NCI-H524 treated with DMSO at 0.1 percent for 48 hours (cell line): ENCODE results near the gene DNAJC6.
"Not testable (repeated sequence)": the region's sequence is repeated elsewhere in the genome, so short reads cannot be mapped to it uniquely, and the experiment has no call there.

Source experiments
- DNase-seq: peaks from one replicate; lab custom pipeline; 2025; lab: John Stamatoyannopoulos, UW

Gene DNAJC6

DNA sequence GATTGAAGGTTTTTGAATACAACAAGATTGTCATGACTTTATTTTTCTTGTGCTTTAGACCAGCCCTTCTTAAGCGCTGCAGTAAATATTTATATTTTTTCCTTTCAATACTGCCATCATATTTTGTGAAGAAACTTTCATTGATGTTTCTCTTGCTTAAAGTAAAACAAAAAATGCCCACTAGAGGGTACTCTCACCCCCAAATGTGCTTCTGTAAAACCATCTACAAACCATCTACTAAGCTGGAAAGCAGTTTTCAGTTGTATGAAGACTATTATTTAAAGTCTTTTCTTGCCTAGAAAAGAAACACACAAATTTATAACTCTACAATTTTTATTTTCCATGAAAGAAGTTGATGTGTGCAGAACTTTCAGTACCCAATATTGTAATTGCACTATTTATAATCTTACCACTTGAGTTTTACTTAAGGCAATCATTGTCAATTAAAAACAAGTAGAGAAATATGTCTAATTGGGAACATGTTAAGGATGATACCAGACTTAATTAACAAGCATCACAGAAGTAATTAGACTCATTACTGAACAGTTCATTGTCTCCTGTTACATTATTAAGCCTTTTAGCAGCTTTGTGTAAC lies 121.9 kb downstream of the DNAJC6 start:
- no peak for DNase-seq

DNA sequence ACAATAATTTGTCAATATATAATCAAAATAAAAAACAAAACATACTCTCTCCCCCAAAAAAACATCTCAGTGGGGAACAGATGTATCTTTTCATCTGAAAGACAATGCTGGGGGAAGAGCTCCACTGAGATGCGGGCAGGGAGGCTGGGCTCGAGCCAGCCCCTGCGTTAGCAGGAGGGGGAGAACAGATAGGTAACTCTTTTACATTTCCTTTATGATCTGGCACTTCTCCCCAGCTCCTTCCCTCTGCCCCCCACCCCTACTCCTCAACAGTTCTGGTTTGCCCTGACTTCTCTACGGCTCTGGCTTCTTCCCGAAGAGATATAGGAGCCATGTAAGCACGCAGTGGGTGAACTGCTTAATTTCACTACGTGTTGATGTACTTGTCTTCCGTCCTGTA lies 123.6 kb downstream of the DNAJC6 start:
- DNase-seq, result no peak

DNA sequence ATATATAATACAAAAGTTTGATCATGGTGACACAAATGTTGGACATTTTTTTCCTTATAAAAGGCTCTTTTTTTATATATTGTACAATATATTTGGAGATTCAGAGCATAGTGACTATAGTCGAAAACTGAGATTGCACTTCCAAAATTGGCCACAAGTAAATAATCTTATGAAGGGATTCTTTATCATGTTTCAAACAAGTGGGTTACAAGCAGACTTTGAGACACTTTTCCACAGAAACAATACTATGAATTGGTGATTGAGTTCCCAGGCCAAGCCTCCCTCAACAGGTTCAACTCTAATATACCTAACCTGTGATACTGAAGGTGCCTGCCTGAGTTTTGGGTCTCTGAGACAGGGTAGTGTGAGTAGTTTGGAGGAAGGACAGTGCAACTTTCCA lies 124.9 kb downstream of the DNAJC6 start:
- DNase-seq, result no peak

DNA sequence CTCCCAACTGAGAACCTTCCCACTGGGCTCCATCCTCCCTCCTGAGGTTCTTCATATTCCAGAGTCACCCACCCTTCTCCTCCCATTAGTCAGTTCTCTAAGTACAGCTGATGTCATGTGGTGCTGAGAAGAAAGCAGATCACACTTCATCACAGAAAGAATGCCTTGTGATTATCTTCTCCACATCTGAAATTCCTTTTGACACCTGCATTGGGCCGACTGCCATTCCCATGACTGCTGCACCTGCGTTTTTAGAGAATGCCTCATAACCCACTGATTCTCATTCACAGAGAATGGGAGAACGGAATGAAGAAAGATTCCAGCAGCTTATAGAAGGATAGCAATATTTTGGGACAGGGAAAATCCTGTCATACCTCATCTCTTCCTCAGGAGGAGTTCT lies 125.4 kb downstream of the DNAJC6 start:
- no peak for DNase-seq

DNA sequence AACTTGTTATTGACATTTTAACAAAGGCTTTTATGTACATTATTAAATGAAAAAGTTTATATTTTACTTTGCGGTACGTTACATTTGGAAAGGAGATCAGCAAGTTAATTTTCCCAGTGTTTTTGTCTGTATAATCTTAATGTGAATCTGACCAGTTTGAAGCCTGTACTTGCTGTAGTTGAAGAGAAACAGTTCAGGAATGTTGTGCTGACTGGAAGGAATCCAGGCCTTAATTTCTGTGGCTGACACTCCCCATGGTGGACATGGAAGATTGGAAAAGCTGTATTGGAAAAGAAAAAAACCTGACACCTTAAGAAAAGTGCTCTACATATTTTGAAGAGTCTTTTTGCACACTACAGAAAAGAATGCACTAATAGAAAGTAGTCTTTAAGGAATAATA lies 126.6 kb downstream of the DNAJC6 start:
- no peak for DNase-seq

DNA sequence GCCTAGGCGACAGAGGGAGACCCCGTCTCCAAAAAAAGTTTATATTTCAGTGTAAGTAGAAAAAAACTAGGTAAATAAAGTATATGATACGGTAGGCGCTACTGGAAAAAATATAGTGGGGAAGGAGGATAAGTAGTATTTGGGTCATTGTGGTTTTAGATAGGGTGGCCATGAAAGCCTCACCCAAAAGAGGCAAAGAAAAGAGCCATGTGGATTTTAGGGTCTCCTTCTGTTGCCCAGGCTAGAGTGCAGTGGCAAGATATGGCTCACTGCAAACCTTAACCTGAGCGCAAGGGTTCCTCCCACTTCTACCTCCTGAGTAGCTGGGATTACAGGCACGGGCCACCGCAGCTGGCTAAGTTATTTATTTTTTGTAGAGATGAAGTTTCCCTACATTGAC lies 128.3 kb downstream of the DNAJC6 start:
- DNase-seq, result no peak

DNA sequence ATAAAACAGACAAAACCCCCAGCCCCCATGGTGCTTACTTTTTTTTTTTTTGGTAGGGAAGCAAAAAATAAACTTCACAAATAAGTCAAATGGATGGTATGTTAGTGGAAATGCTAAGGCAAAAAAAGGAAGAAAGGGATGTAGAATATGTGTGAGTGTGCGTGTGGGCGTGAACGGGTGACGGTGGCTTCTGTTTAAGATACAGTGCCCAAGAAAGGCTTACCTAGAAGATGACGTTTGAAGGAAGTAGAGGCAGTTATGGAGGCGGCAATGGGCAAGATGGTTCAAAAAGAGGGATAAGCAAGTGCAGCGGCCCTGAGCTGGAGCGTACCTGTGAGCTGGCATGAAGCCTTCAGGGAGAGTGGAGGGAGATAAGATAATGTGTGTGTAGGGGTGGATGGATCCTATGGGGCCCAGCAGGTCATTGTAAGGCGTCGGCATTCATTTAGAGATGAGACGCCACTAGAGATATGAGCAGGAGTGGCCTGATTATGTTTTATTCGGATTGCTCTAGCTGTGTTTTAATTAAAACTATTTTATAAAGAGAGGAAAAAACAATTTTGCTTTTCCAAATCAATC lies 131.1 kb downstream of the DNAJC6 start:
- no peak for DNase-seq

DNA sequence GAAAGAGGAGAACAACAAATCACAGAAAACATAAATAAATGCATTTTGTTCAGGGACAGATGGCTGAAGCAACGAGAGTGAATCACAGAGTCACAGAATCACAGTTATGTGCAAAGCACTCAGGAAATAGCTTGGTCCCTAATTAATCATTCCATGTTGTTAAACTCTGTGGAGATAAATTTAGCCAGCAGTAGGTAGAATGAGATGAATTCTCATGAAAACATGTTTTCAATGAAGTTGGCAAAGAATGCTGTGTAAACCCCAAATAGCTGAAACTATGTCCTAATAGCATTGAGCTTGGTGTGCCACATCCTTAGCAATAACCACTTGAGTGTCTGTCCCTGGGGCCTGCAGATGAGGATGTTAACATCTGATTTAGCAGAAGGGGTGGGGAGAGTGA lies 131.6 kb downstream of the DNAJC6 start:
- no peak for DNase-seq

DNA sequence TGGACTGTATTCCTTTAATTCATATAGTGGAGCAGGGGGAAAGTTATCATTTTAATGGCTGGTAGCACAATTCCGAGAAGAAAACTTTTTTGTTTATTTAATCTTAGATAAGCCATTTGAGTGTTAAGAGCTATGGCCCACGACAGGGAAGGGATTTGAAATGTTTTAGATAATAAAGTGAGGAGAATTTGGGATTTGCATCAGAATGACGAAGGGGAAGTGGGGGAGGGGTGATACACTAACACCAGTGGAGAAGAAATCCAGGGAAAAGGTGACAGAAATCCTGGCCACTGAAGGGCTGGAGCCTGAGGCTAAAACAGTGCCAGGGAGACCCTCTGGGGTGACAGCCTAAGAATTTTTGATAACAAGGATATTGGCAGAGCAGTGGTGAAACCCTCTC lies 132.1 kb downstream of the DNAJC6 start:
- DNase-seq, result no peak

DNA sequence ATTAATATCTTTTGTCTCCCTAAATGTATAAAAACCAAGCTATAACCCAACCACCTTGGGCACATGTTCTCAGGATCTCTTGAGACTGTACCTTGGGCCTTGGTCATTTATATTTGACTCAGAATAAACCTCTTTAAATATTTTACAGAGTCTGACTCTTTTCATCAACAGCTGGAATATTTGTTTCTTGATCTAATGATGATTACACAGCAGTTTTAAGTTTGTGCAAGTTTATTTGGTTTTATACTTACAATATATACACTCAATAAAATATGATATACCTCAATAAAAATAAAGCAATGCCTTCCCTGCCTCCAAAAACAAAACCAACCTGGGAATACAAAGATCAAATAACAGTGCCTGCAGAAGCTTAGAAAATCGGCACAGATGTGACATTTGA lies 133.1 kb downstream of the DNAJC6 start:
- DNase-seq, result no peak

DNA sequence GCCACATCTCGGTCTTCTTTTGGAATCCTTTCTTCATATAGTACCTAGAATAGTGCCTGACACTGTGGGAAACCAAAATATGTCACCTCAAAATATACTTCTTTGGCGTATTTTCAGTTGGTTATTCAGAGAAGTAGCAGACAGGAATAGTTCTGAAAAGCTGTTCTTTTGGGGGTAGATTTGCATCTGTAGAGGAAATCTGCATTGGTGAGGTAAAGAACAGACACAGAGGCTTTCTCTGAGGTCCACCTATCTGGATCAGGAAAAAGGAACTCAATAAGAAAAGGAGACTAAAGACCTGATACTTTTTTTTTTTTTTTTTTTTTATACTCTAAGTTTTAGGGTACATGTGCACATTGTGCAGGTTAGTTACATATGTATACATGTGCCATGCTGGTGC lies 134.3 kb downstream of the DNAJC6 start:
- no peak for DNase-seq

DNA sequence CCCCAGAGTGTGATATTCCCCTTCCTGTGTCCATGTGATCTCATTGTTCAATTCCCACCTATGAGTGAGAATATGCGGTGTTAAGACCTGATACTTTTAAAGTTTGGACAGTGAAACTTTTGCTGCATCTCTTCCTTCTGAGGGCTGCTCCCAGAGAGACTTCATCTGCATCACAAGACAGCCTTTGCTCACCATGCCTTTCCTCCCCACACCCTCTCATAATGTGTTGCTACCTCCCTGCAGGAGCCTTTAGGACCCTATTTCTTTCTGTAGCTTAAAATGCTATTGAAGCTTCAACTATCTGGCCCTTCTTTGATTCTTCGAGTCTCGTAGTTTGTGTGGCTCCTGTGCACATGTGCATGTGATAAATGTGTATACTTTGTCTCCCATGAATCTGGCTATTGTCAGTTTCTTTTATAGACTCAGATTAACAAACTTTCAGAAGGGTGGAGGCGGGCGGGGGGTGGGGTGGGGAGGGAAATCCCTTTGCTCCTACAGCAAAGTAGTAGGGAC lies 134.8 kb downstream of the DNAJC6 start:
- DNase-seq, result no peak

DNA sequence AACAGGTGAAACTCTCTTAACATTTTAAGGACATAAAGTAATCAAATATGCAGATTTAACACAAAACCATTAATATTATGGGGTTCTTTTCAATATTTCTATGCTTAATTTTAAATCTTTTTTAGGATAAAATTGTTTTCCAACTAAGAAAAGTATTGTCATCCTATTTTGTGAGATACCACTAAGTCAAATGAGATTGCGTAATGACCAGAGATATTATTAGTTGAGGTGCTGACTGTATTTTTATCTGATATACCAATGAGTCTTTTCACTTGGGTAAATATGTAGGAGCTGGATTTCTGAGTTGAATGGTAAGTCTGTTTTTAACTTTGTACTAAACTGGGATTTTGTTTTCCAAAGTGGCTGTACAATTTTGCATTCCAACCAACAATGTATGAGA lies 136.5 kb downstream of the DNAJC6 start:
- no peak for DNase-seq

DNA sequence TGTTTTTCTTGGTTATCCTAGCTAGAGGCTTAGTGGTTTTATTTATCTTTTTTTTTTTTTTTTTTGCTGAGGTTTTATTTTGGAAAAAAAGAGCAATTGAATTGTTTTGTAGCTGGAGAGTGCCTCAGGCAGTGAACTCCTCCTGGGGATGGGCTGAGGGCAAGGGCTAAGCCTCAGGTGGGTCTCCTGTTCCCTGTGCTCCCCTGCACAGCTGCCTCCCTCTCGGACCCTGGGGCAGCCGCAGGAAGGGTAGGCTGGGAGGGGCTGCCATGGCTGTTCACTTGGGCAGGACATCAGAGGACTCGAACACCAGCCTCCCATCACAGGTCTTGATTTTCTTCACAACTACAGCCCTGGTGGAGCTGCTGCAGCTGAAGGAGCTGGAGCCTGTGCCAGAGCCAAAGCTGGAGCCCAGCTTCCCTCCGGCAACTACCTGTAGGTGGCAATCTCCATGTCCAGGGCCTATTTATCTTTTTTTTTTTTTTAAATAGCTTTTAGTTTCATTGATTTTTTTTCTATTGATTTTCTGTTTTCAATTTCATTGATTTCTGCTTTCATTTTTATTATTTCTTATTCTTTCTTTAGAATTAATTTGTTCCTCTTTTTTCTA lies 140.0 kb downstream of the DNAJC6 start:
- DNase-seq, result no peak

DNA sequence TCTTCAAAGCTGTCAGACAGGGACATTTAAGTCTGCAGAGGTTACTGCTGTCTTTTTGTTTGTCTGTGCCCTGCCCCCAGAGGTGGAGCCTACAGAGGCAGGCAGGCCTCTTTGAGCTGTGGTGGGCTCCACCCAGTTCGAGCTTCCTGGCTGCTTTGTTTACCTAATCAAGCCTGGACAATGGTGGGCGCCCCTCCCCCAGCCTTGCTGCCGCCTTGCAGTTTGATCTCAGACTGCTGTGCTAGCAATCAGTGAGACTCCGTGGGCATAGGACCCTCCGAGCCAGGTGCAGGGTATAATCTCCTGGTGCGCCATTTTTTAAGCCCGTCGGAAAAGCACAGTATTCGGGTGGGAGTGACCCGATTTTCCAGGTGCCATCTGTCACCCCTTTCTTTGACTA lies 146.3 kb downstream of the DNAJC6 start:
- DNase-seq, result not testable (repeated sequence)

DNA sequence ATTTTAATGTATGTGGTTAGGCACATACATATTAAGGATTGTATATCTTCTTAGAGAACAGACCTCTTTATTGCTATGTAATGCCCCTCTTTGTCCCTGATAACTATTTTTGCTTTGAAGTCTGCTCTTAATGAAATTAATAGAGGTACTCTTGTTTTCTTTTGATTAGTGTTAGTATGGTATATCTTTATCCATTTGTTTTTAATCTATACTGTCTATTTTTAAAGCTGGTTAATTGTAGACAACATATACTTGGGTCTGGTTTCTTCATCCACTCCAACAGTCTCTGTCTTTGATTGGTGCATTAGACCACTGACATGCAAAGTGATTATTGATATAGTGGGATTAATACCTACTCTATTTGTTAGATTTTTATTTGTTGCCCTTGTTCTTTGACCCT lies 147.1 kb downstream of the DNAJC6 start:
- no peak for DNase-seq

DNA sequence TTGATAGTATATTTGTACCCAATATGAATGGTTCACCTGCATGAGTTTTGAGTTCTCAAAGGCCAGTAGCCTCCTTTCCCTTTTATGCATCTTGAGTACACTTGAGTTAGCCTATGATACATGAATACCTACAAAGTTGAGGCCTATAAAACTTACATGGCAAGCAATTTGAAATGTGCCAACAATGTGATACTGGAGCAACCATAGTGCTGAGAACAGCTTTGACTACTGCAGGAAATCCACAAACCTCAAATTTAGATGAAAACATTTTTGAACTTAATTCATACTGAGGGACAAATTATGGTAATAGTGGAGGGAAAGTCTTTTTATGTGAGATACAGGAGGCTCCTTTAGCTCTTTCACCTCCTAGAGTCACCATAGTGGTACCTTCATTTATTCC lies 148.5 kb downstream of the DNAJC6 start:
- DNase-seq, result no peak

DNA sequence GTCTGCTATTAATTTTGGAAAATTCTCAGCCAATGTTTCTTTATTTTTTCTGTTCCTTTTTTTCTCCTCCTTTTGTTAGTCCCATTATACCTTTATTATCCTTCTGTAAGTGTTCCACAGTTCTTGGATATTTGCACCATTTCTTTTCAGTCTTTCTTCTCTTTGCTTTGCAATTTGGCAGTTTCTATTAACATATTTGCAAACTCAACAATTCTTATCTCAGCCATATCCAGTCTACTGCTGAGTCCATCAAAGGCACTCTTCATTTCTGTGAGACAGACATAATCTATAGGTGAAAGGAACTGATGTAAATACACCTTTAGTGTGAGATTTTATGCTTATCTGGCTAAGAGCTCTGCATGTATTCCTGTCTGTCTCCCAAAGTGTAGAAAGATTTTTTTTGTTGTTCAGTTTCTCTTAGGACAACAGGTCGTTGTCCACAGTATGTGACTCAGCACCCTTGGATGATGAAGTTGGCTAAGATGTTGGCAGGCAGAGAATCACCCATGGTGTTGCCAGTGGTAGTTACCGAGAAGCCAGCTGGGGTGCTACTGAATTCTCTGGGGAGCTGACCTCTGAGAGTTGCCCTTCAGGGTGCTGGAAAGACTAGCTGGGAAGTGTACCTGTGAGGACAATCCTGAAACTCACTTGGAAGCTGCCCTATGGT lies 149.5 kb downstream of the DNAJC6 start:
- no peak for DNase-seq

DNA sequence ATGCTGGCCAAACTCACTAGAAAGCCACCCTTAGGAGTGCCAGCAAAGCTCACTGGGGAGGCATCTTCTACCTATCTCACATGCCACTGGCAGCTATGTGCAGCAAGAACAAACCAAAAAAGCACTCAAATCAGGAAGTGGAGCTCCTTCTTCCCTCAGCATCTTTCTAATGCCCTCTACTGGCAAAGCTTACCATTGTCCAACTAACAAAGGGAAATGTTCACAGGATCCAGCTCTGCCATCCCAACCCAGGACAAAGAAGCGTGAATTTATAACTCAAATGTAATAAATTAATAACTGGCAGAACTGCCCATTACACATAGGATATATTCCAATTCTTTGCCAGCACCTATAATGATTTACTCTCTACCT lies 150.0 kb downstream of the DNAJC6 start:
- peak; percentile 11 for DNase-seq
